Loucy (cell line): ENCODE results near the gene SRRD.
"Not testable (repeated sequence)": the region's sequence is repeated elsewhere in the genome, so short reads cannot be mapped to it uniquely, and the experiment has no call there.

ENCODE experiments used
- H2AFZ ChIP-seq: fragments of 200-600 bp; sonication (generic); 2 replicates; pipeline ENCODE4 v1.6.0; 2016; ENCODE audit warnings: antibody characterized with exemption, mild to moderate bottlenecking, low read length, moderate library complexity
- H3F3A ChIP-seq: fragments of 200-600 bp; 2 replicates; pipeline ENCODE4 v1.6.0; 2016; ENCODE audit warnings: antibody characterized with exemption, low read depth, mild to moderate bottlenecking
- H3K27me3 ChIP-seq: fragments of 200-600 bp; sonication (generic); 2 replicates; pipeline ENCODE4 v1.6.1; 2014; ENCODE audit warnings: low read length, mild to moderate bottlenecking; ENCODE audit not compliant: insufficient read depth, poor library complexity, severe bottlenecking
- H3K36me3 ChIP-seq: fragments of 200-600 bp; sonication (generic); 2 replicates; pipeline ENCODE4 v1.6.1; 2016; ENCODE audit warnings: low read length; ENCODE audit not compliant: insufficient read depth
- H3K4me1 ChIP-seq: fragments of 200-600 bp; sonication (generic); 2 replicates; pipeline ENCODE4 v1.5.1; 2014; ENCODE audit warnings: low read length, mild to moderate bottlenecking; ENCODE audit not compliant: insufficient read depth, poor library complexity, severe bottlenecking
- H3K4me2 ChIP-seq: fragments of 200-600 bp; sonication (generic); 2 replicates; pipeline ENCODE4 v1.6.0; 2014; ENCODE audit warnings: antibody characterized with exemption, low read length, low read depth, mild to moderate bottlenecking; ENCODE audit not compliant: poor library complexity, severe bottlenecking
- H3K4me3 ChIP-seq: fragments of 200-600 bp; sonication (generic); 2 replicates; pipeline ENCODE4 v1.5.1; 2014; ENCODE audit warnings: low read length, mild to moderate bottlenecking, mixed read lengths; ENCODE audit not compliant: poor library complexity, severe bottlenecking
- H3K79me2 ChIP-seq: fragments of 200-600 bp; sonication (generic); 2 replicates; pipeline ENCODE4 v1.6.1; 2014; ENCODE audit warnings: low read length; ENCODE audit not compliant: insufficient read depth
- H3K9ac ChIP-seq: fragments of 200-600 bp; sonication (generic); 2 replicates; pipeline ENCODE4 v1.6.0; 2014; ENCODE audit warnings: mild to moderate bottlenecking, low read depth, low read length, moderate library complexity; ENCODE audit not compliant: poor library complexity, severe bottlenecking
- H3K9me2 ChIP-seq: fragments of 200-600 bp; sonication (generic); replicated peaks from 2 replicates; pipeline ENCODE4 v1.6.1; 2016; ENCODE audit warnings: low read depth, low read length, mixed read lengths
- H3K9me3 ChIP-seq: fragments of 200-600 bp; sonication (generic); 2 replicates; pipeline ENCODE4 v1.6.1; 2014; ENCODE audit warnings: mild to moderate bottlenecking, antibody characterized with exemption, low read length, low read depth; ENCODE audit not compliant: insufficient read depth
- H4K20me1 ChIP-seq: fragments of 200-600 bp; sonication (generic); 2 replicates; pipeline ENCODE4 v1.6.0; 2014; ENCODE audit warnings: antibody characterized with exemption, low read length, mild to moderate bottlenecking; ENCODE audit not compliant: insufficient read depth, poor library complexity, severe bottlenecking
- EZH2phosphoT487 ChIP-seq: fragments of 200-600 bp; IDR thresholded peaks from 2 replicates; pipeline ENCODE4 v1.6.1; 2018; ENCODE audit warnings: antibody characterized with exemption, mild to moderate bottlenecking, moderate library complexity, borderline replicate concordance
- TF ChIP-seq, protein P1 (sequence below): fragments of 200-600 bp; sonication (generic); conservative IDR thresholded peaks from 2 replicates; pipeline ENCODE4 v1.5.1; 2014; ENCODE audit warnings: mild to moderate bottlenecking, antibody characterized with exemption, low read length

Gene SRRD

DNA sequence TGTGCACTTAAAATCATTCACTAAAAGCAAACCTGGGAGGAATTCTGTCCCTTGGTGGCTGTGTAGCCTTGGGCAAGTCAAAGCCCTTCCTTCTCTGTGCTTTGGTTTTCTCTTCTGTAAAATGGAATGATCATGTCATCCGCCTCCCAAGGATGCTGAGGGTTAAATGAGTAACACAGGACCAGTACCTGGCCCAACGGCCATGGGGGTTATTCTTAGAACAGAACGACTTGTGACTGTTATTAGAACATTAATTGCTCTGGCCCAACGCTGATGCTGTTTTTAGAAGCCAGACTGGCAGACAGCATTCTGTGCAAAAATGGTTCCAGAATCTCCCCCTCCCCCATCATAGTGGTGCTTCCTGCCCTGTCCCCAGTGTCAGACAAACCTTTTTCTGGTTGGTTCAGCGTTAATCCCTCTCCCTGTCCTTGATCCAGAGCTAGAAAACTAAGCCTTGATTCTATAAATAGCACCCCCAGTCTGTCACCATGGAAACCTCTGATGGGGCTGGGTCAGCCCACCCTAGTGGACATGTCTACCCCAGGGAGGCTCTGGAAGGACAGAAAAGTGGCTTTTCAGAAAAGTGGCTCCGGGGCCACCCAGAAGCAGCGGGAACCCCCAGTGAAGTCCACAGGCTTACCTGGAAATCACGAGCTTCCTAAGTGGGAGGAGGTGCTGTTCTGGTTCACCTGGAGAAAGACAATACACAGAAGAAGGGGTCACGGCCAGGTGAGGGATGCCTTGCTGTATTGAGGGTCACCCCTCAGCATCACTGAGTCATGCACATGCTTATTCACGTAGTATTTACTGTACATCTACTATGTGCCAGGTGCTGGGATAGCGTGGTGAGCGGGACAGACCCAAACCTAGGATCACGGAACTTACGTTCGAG, 44.1 kb downstream of the SRRD start:
- H2AFZ ChIP-seq = no peak overlapping the region
- no peaks in the 10 kb centered on the region for H3K9me3 ChIP-seq
- no peaks in the 10 kb centered on the region for H3K79me2 ChIP-seq
- no peaks in the 10 kb centered on the region for H3K27me3 ChIP-seq
- no peaks in the 10 kb centered on the region for H3F3A ChIP-seq
- peaks cover 17% of the 10 kb centered on the region; the same call in 1 of the 2 replicates for H3K36me3 ChIP-seq
- H4K20me1 ChIP-seq = no peaks in the 10 kb centered on the region
- TF ChIP-seq EZH2phosphoT487 = no peak
- TF ChIP-seq, protein P1, sequence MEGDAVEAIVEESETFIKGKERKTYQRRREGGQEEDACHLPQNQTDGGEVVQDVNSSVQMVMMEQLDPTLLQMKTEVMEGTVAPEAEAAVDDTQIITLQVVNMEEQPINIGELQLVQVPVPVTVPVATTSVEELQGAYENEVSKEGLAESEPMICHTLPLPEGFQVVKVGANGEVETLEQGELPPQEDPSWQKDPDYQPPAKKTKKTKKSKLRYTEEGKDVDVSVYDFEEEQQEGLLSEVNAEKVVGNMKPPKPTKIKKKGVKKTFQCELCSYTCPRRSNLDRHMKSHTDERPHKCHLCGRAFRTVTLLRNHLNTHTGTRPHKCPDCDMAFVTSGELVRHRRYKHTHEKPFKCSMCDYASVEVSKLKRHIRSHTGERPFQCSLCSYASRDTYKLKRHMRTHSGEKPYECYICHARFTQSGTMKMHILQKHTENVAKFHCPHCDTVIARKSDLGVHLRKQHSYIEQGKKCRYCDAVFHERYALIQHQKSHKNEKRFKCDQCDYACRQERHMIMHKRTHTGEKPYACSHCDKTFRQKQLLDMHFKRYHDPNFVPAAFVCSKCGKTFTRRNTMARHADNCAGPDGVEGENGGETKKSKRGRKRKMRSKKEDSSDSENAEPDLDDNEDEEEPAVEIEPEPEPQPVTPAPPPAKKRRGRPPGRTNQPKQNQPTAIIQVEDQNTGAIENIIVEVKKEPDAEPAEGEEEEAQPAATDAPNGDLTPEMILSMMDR = no peak
- H3K4me1 ChIP-seq = no peaks in the 10 kb centered on the region
- no peak overlapping the region for H3K4me2 ChIP-seq
- H3K4me3 ChIP-seq = no peak overlapping the region
- H3K9ac ChIP-seq = no peak overlapping the region
- H3K9me2 ChIP-seq = no peaks in the 10 kb centered on the region

DNA sequence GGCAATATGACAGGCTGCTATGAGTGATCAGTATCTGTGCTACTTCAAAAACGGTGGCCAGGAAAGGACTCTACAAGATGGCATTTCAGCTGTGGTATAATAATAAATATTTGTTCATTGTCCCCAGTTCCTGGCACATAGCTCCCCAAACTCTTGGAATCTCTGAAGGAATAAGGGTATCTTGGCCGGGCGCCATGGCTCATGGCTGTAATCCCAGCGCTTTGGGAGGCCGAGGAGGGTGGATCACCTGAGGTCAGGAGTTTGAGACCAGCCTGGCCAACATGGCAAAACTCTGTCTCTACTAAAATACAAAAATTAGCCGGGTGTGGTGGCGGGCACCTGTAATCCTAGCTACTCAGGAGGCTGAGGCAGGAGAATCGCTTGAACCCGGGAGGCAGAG, 44.8 kb downstream of the SRRD start:
- not testable (repeated sequence) for H3K9ac ChIP-seq, H3K27me3 ChIP-seq, H3F3A ChIP-seq, H3K4me2 ChIP-seq, H3K4me3 ChIP-seq, H3K4me1 ChIP-seq, H3K79me2 ChIP-seq, H3K9me3 ChIP-seq, H4K20me1 ChIP-seq, H3K9me2 ChIP-seq, H2AFZ ChIP-seq
- peaks cover 17% of the 10 kb centered on the region; the same call in 1 of the 2 replicates for H3K36me3 ChIP-seq

DNA sequence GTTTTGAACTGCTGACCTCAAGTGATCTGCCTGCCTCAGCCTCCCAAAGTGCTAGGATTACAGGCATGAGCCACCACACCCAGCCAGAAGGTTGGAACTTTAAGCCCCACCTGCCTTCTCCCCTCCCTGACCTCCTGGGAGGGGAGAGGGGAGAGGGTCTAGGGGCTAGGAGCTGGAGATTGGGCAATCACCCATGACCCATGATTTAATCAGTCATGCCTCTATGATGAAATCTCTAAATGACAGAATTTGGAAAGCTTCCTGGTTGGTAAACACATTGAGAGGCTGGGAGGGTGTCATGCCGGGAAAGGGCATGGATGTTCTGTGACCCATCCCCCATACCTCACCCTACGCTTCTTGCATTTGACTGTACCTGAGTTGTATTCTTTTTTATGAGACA, 45.7 kb downstream of the SRRD start:
- no peaks in the 10 kb centered on the region for H3K4me1 ChIP-seq
- no peaks in the 10 kb centered on the region for H3K27me3 ChIP-seq
- no peaks in the 10 kb centered on the region for H3F3A ChIP-seq
- no peaks in the 10 kb centered on the region for H3K9me3 ChIP-seq
- no peak overlapping the region for H3K9ac ChIP-seq
- TF ChIP-seq EZH2phosphoT487 = no peak
- TF ChIP-seq, protein P1 = no peak
- no peaks in the 10 kb centered on the region for H4K20me1 ChIP-seq
- H2AFZ ChIP-seq = no peak overlapping the region
- no peaks in the 10 kb centered on the region for H3K79me2 ChIP-seq
- peaks cover 17% of the 10 kb centered on the region; the same call in 1 of the 2 replicates for H3K36me3 ChIP-seq
- no peaks in the 10 kb centered on the region for H3K9me2 ChIP-seq
- no peak overlapping the region for H3K4me2 ChIP-seq
- H3K4me3 ChIP-seq = no peak overlapping the region
